Central memory CD8-positive, alpha-beta T cell (primary cell): ENCODE data around the gene MISP.

Source experiments
- ATAC-seq: fragments of 150-1000 bp; cut with Tn5 transposase; replicated peaks from 2 replicates; pipeline ENCODE4 v1.10.0; 2022; ENCODE audit warnings: mild to moderate bottlenecking, moderate FRiP score, moderate number of reproducible peaks; ENCODE audit not compliant: poor library complexity, severe bottlenecking; ENCODE audit errors: extremely low read depth
- DNase-seq, 2 donors: peaks; one replicate each; pipeline ENCODE4 v3.0.0; 2021; ENCODE audit warnings: low spot score in 2 of 2
- H3K27ac Mint-ChIP-seq: one replicate; pipeline ENCODE4 v1.8.0; 2022; ENCODE audit warnings: low read depth, mild to moderate bottlenecking, moderate library complexity, mixed read lengths
- H3K27me3 Mint-ChIP-seq: one replicate; pipeline ENCODE4 v1.8.0; 2022; ENCODE audit warnings: mixed read lengths
- H3K36me3 Mint-ChIP-seq: one replicate; pipeline ENCODE4 v1.8.0; 2022; ENCODE audit warnings: mild to moderate bottlenecking, moderate library complexity, mixed read lengths; ENCODE audit not compliant: insufficient read depth
- H3K4me1 Mint-ChIP-seq: one replicate; pipeline ENCODE4 v1.8.0; 2022; ENCODE audit warnings: mixed read lengths
- H3K4me3 Mint-ChIP-seq: one replicate; pipeline ENCODE4 v1.8.0; 2022; ENCODE audit warnings: mild to moderate bottlenecking, moderate library complexity, mixed read lengths
- H3K9me3 Mint-ChIP-seq: one replicate; pipeline ENCODE4 v1.8.0; 2022; ENCODE audit warnings: mixed read lengths

Gene MISP

DNA sequence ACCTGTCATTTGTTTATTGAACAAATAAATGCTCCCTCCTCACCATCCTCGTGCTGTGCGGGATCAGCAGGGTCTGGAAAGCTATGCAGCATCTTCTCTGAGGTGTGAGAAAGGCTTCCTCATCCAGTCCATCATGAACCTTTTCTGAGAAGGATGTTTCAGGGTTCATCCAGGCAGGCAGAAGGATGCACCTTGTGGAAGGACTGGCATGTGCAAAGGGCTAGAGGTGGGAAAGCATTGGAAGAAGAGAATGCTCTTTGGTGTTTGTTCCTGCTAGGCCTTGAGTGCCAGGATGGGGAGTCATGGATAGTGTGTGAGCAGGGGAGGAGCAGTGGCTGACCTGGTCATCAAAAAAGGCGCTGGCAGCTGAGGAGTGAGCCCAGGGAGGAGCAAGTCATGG lies 35.6 kb upstream of the MISP start:
- Mint-ChIP-seq H3K9me3 (peaks cover 8% of the 10 kb centered on the region), H3K4me3 (no peak overlapping the region), H3K27ac (no peak overlapping the region), H3K36me3 (no peaks in the 10 kb centered on the region), H3K27me3 (peaks cover 52% of the 10 kb centered on the region), H3K4me1 (no peaks in the 10 kb centered on the region)
- ATAC-seq (no peak), DNase-seq (no peak)

DNA sequence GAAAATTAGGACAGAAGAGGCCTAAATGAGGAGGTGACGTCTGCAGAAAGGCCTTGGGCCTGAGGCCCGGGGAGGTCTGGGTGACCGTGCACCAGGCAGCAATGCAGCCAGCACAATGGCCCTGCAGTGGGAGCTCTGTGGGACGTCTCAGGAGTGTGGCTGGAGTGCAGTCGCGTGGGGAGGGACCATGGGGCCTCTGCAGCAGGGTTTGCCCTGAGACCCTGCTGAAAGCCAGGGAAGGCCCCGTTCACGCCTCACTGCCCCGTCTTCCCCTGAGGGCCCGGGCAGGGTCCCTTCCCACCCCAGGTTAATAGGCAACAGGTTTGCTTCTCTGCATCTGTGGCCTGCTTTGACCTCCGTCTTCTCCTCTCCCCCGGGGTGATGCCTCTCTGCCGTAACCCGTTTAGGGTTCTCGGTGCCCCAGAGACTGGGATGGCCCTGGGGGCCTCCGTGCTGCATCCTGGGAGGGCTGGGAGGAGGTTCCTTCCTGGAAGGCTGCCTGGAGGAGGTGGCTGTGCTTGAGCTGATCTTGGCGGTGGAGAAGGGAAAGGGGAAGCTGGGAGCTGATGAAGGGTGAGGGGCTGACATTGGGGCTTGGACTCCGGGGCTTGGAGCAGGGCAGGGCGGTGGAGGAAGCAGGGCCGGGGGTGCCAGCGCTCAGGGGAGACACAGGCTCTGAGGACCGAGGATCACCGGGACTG lies 32.5 kb upstream of the MISP start:
- no peak overlapping the region for H3K27ac Mint-ChIP-seq
- ATAC-seq (no peak), DNase-seq (no peak)
- no peaks in the 10 kb centered on the region for H3K4me1 Mint-ChIP-seq
- peaks cover 43% of the 10 kb centered on the region for H3K27me3 Mint-ChIP-seq
- H3K4me3 Mint-ChIP-seq: no peak overlapping the region
- peaks cover 8% of the 10 kb centered on the region for H3K9me3 Mint-ChIP-seq
- no peaks in the 10 kb centered on the region for H3K36me3 Mint-ChIP-seq

DNA sequence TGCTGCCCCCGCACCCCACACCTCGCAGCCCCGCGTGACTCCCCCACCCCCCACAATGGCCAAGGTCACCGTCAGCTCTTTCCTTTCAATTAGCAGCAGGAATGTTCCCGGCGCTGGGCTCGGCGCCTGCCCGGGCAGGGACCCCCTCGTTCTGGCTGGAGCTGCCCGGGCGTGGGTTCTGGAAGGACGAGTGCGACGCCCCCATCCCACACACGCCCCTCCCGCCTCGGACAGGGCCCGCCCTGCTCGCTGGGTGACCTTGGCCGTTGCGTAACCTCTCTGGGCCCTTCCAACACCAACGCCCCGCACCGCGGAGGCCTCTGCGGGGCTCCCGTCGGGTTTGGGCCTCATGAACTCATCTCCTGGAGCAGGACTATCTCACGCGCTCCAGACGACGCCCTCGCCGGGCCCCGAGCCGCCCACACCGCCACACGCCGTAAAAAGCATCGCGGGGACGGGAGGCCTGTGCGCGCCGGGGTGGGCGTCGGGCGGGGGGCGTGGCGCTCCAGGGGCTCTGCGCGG lies 31.9 kb upstream of the MISP start:
- Mint-ChIP-seq H3K9me3 (peaks cover 8% of the 10 kb centered on the region), H3K4me3 (no peak overlapping the region), H3K27me3 (peaks cover 43% of the 10 kb centered on the region), H3K4me1 (no peaks in the 10 kb centered on the region), H3K27ac (no peak overlapping the region), H3K36me3 (no peaks in the 10 kb centered on the region)
- ATAC-seq (no peak), DNase-seq (no peak)

DNA sequence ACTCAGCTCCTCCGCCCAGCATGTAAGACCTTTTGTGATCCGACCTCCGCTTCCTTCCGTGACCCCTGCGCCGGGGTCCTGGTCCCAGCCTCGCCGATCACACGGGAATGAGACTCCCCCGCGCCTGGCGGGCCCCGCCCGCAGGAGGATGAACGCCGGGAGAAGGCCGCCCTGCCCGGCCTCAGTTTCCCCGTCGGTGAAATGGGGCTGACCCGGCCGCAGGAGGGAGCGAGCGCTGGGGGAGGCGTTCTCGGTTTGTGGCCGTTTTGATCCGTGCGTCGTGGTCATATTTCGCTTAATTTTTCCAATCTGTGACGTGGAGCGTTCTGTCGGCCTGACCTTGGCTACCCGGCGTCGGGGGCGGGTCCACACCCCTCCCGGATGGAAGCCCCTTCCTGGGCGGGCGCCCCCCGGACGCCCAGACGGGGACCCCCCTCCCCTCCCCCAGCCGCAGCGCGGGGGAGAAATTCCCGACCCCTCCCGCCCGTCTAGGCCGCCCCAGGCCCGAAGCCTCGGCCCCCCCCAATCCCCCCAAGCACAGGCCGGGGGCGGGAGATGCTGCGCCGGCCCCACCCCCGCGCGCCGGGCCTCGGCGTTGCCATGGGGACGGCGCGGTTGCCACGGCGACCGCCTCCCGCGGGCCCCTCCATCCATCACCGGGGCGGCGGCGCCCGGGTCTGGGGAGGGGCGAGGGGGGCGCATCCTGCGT lies 31.1 kb upstream of the MISP start:
- no peaks in the 10 kb centered on the region for H3K4me1 Mint-ChIP-seq
- H3K27me3 Mint-ChIP-seq: peaks cover 43% of the 10 kb centered on the region
- no peak for DNase-seq
- no peaks in the 10 kb centered on the region for H3K36me3 Mint-ChIP-seq
- H3K9me3 Mint-ChIP-seq: peaks cover 8% of the 10 kb centered on the region
- no peak overlapping the region for H3K27ac Mint-ChIP-seq
- H3K4me3 Mint-ChIP-seq: no peak overlapping the region
- no peak for ATAC-seq

DNA sequence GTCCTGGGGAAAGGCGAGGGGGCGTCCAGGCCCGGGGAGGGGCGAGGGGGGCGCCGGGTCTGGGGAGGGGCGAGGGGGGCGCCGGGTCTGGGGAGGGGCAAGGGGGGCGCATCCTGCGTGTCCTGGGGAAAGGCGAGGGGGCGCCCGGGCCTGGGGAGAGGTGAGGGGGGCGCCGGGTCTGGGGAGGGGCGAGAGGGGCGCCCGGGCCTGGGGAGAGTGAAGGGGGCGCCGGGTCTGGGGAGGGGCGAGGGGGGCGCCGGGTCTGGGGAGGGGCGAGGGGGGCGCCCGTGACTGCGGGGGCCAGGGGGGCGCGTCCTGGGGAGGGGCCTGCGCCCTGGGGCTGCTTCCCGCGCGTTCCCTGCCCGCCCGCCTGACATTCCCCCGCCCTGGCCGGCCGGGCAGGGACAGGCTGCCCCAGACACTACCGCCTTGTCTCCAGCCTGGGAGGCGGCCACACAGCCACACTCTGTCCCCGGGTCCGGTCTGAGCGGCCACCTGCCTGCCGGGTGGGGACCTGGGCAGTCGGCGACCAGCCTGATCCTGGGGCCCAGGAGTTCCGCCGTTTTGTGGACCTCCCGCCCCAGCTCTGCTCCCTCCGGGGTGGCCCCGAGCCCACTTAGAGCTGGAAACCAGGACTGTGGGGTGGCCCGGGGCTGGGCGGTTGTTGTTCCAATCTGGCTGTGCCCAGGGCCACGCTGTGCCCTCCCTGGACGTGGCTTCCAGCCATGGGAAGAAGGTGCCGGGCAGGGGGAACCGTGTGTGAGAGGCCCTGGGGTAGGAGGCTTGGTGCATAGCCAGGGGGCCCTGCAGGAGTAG lies 30.4 kb upstream of the MISP start:
- no peaks in the 10 kb centered on the region for H3K4me1 Mint-ChIP-seq
- H3K27me3 Mint-ChIP-seq: peaks cover 38% of the 10 kb centered on the region
- peaks cover 4% of the 10 kb centered on the region for H3K9me3 Mint-ChIP-seq
- no peak for ATAC-seq
- H3K36me3 Mint-ChIP-seq: no peaks in the 10 kb centered on the region
- DNase-seq: no peak
- no peak overlapping the region for H3K27ac Mint-ChIP-seq
- H3K4me3 Mint-ChIP-seq: no peak overlapping the region

DNA sequence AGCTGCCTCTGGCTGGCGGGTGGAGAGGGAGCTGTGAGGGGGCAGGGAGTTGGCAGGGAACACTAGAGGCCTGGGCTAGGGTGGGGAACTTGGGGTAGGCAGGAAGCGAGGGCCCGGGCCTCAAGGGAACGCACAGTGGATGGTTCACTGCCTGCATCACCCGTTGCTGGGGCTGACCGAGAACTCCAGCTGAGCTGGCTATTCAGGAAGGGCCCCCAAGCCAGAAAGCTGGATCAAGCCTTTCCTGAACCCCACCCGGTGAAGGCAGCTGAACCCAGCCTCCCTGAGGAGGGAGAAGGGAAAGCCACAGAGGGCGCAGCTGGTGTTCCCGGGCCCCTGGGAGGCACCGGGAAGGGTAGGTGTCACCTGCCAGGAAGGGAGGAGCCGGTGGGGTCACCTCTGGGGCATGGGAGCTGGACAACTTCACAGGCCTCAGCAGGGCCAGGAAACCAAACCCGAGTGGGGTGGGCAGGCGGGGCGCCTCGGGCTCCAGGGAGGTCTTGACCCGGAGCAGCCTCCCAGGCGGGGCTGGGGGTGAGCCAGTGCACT lies 28.3 kb upstream of the MISP start:
- no peaks in the 10 kb centered on the region for H3K9me3 Mint-ChIP-seq
- no peak overlapping the region for H3K4me3 Mint-ChIP-seq
- DNase-seq (no peak), ATAC-seq (no peak)
- H3K36me3 Mint-ChIP-seq: no peaks in the 10 kb centered on the region
- no peaks in the 10 kb centered on the region for H3K4me1 Mint-ChIP-seq
- peaks cover 29% of the 10 kb centered on the region for H3K27me3 Mint-ChIP-seq
- no peak overlapping the region for H3K27ac Mint-ChIP-seq

DNA sequence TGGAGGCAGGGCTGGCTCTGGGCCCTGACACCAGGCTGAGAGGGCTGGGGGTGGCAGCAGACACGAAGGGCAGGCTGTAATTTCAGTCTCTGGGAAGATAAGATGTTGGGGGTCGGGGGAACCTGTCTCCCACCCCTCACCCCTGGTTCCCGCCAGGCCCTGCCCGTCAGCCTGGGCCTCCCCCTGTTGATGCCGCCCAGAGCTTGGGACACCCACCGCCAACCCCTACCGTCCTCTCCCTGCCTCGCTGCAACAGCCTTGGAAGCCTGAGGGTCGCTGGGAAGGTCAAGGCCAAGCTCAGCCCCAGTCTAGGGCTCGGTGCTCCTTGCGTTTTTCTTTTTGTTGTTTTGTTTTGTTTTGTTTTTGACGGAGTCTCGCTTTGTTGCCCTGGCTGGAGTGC lies 27.7 kb upstream of the MISP start:
- H3K9me3 Mint-ChIP-seq: no peaks in the 10 kb centered on the region
- H3K27me3 Mint-ChIP-seq: peaks cover 23% of the 10 kb centered on the region
- no peak overlapping the region for H3K27ac Mint-ChIP-seq
- no peaks in the 10 kb centered on the region for H3K36me3 Mint-ChIP-seq
- no peaks in the 10 kb centered on the region for H3K4me1 Mint-ChIP-seq
- H3K4me3 Mint-ChIP-seq: no peak overlapping the region
- ATAC-seq (no peak), DNase-seq (no peak)

DNA sequence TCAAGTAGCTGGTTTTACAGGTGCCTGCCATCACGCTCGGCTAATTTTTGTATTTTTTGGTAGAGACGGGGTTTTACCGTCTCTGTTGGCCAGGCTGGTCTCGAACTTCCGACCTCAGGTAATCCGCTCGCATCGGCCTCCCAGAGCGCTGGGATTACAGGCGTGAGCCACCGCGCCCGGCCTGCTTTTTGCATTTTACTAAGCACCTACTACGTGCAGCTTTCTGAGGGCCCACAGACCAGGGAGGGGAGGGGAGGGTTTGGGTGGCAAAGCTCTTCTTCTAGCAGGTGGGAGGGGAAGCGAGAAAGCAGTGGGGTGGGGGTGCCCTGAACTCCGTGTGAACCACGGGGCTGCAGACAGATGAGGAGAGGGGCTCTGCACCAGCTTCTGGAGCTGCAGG lies 27.2 kb upstream of the MISP start:
- no peaks in the 10 kb centered on the region for H3K36me3 Mint-ChIP-seq
- no peak overlapping the region for H3K4me3 Mint-ChIP-seq
- ATAC-seq (no peak), DNase-seq (no peak)
- H3K4me1 Mint-ChIP-seq: no peaks in the 10 kb centered on the region
- no peak overlapping the region for H3K27ac Mint-ChIP-seq
- H3K27me3 Mint-ChIP-seq: peaks cover 18% of the 10 kb centered on the region
- H3K9me3 Mint-ChIP-seq: no peaks in the 10 kb centered on the region

DNA sequence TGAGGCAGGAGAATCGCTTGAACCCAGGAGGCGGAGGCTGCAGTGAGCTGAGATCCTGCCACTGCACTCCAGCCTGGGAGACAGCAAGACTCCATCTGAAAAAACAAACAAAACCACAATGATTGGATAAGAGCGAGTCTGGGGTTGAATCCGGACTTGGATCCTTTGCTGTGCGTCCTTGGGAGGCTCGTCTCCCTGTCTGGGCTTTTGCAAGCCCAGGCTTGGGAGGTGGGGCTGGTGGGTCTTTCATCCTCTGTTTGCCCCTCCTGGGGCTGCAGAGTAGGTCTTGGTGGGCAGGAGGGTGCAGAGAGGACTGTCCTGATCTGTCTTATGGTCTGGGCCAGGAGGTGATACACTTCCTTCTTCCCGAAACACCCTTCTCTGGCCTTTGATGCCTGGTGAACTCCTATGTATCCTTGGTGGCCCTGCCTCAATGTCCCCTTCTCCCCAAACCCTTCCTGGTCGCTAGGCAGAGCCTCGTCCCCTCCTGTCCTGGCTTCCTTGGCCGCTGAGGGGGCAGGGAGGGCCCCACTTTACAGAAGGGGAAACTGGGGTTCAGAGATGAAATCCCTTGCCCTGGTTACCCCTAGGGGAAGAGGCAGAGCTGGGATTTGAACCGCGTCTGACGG lies 25.3 kb upstream of the MISP start:
- ATAC-seq (no peak), DNase-seq (no peak)
- Mint-ChIP-seq H3K27ac (no peak overlapping the region), H3K9me3 (no peaks in the 10 kb centered on the region), H3K4me3 (no peak overlapping the region), H3K4me1 (no peaks in the 10 kb centered on the region), H3K27me3 (peaks cover 15% of the 10 kb centered on the region), H3K36me3 (no peaks in the 10 kb centered on the region)

DNA sequence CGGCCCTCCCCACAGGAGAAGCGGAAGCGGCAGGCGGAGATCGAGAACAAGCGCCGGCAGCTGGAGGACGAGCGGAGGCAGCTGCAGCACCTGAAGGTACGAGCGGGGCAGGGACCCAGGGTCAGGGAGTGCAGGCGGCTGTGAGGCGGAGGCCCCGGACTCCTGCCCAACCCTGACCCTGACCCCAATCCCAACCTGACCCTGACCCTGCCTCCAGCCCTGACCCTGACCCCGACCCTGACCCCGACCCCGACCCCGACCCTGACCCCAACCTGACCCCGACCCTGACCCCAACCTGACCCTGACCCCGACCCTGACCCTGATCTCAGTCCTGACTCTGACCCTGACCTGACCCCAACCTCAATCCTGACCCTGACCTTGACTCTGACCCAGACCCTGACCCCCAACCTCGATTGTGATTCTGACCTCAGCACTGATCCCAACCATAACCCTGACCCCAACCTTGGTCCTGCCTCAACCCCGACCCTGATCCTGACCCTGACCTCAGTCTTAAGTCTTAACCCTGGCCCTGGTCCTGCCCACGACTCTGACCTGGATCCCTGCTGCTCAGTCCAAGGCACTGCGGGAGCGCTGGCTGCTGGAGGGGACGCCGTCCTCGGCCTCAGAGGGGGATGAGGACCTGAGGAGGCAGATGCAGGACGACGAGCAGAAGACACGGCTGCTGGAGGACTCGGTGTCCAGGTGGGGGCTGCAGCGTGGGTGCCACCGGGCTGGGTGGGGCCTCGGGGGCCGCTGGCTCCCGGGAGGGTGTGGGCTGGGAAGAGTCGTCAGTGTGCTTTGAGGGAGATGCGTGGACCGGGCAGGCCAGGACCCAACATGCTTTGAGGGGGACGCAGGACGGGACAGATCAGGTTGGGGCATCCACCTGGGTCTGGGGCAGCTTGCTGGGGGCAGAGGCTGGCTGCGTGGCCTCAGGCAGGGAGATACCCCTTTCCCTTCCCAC lies 23.6 kb upstream of the MISP start:
- no peak for ATAC-seq
- H3K27ac Mint-ChIP-seq: no peak overlapping the region

DNA sequence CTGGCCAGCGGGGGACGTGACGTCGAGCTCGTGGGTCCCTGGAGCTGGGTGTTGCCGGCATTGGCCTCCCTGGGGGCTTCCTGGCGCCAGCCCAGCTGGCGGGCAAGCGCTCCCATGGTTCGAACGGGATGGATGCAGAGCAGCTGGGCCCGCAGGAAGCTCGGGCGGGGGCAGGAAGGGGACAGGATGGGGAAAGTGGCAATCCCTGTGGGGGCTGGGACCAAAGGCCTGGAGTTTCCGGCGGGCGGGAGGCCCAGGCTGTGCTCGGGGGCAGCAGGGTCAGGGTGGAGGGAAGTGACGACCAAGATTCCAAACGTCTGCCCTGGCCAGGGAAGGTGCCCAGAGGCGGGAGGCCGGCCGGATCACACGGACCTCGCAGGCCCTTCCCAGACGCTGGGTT lies 22.9 kb upstream of the MISP start:
- H3K4me3 Mint-ChIP-seq: no peak overlapping the region
- H3K27ac Mint-ChIP-seq: no peak overlapping the region
- no peaks in the 10 kb centered on the region for H3K9me3 Mint-ChIP-seq
- no peak for DNase-seq
- H3K4me1 Mint-ChIP-seq: peaks cover under 1% of the 10 kb centered on the region
- ATAC-seq: no peak
- peaks cover 5% of the 10 kb centered on the region for H3K27me3 Mint-ChIP-seq
- peaks cover 2% of the 10 kb centered on the region for H3K36me3 Mint-ChIP-seq

More for the DNA sequence above, 23.6 kb upstream of the MISP start:
- H3K4me1 Mint-ChIP-seq: no peaks in the 10 kb centered on the region
- H3K9me3 Mint-ChIP-seq: no peaks in the 10 kb centered on the region
- H3K36me3 Mint-ChIP-seq: peaks cover 2% of the 10 kb centered on the region
- DNase-seq: no peak
- peaks cover 12% of the 10 kb centered on the region for H3K27me3 Mint-ChIP-seq
- H3K4me3 Mint-ChIP-seq: no peak overlapping the region
